Thyroid gland (tissue), 4 donors: ENCODE measurements around the gene PRSS33. TPM values are rescaled to one million over a fixed set of nuclear protein-coding genes. Genes with fewer than 3 reads are reported as not detected.

Source experiments
- DNase-seq, 2 donors: peaks; one replicate each; pipeline ENCODE4 v3.0.0-alpha.2; 2019
- H3K27ac ChIP-seq, 3 donors: fragments of 200-600 bp; sonication (generic); 1 replicate in 2 of 3; 2 replicates in 1 of 3; pipeline ENCODE4 v1.5.1; 2016 to 2019; ENCODE audit warnings: mild to moderate bottlenecking in 1 of 3, moderate library complexity in 1 of 3
- H3K27me3 ChIP-seq: fragments of 200-600 bp; sonication (generic); one replicate; pipeline ENCODE4 v1.5.1; 2019
- H3K36me3 ChIP-seq, 2 donors: fragments of 200-600 bp; sonication (generic); one replicate each; pipeline ENCODE4 v1.5.1; 2016 to 2019
- H3K4me1 ChIP-seq, 2 donors: fragments of 200-600 bp; sonication (generic); one replicate each; pipeline ENCODE4 v1.5.1; 2017 to 2019
- H3K4me3 ChIP-seq, 3 donors: fragments of 200-600 bp; sonication (generic); replicated peaks in 1 of 3; 1 replicate in 2 of 3; 2 replicates in 1 of 3; pipeline ENCODE4 v1.5.1; 2016; ENCODE audit warnings: mild to moderate bottlenecking in 1 of 3
- H3K9me3 ChIP-seq: fragments of 200-600 bp; sonication (generic); one replicate; pipeline ENCODE4 v1.5.1; 2017
- POLR2A ChIP-seq, 2 donors: fragments of 450-650 bp; IDR thresholded peaks; one replicate each; pipeline ENCODE4 v1.6.1; 2017; ENCODE audit warnings: antibody characterized with exemption in 2 of 2, mild to moderate bottlenecking in 2 of 2, moderate library complexity in 1 of 2
- WGBS, 2 donors: methylation state at CpG; one replicate each; pipeline ENCODE4 v1.1.5; 2017; 5-methylcytosine and 5-hydroxymethylcytosine counted together
- intact Hi-C: fragments of 100-400 bp; cut with DNase I; formaldehyde crosslinking; loops from one replicate; pipeline ENCODE4 v1.15.1; 2023
- total RNA-seq, 4 donors: library from RNA; depleted of rRNA; stranded (reverse); fragments of >200 nt; gene quantifications; one replicate each; pipeline ENCODE4 v1.2.3, GENCODE V29; 2016
- TF ChIP-seq, protein P1 (sequence below), 6 experiments: fragments of 200-600 bp in 3 of 6; fragments of 450-650 bp in 3 of 6; sonication (generic) in 3 of 6; IDR thresholded peaks; one replicate each; pipeline ENCODE4 v1.5.1; 2016 to 2019; ENCODE audit warnings: antibody characterized with exemption in 6 of 6, mild to moderate bottlenecking in 2 of 6, inconsistent platforms in 1 of 6, moderate library complexity in 1 of 6

PRSS33 gene
- total RNA-seq, 4 donors from 2014 or later = not detected

DNA sequence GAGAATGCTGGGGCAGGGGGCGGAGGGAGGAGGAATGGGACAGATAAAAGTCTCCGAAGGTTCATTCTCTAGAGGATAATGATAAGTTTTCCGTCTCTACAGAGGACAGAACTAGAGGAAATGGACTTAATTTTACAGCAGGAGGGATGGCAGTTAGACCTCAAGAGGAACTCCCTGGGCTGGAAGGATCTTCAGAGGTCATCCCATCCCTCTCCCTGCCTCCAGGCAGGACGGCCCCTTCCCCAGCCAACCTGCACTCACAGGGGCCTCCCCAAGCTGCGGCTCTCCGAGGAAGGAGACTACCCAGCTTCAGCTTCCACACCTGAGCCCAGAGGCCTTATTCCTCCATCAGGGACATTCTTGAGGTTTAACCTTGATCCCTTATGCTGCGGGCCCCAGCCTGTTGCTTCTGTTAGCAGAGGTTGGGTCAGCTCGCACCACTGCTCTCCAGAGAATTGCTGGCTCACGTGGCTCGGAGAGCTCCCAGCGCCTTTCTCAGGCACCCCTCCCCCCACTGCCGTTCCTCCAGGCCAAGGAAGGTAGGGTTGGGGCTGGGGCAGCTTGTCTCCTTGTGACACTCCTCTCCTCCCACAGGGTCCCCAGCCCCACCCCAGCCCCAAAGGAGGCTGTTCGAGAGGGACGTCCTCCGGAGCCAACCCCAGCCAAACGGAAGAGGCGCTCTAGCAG, 18.8 kb downstream of the PRSS33 start:
- Histone ChIP-seq H3K27ac (no peak overlapping the region), H3K4me1 (no peaks in the 10 kb centered on the region), H3K9me3 (no peaks in the 10 kb centered on the region), H3K27me3 (no peaks in the 10 kb centered on the region), H3K36me3 (peaks cover 87 to 90% of the 10 kb centered on the region in 2 donors), H3K4me3 (no peak overlapping the region)
- WGBS, 2 donors = 83 to 86% methylated on average over 17 of the region's 17 CpGs
- intact Hi-C loops = no loop called here
- DNase-seq = no peak
- no peak for TF ChIP-seq POLR2A (IDR thresholded peaks at IDR 0.05)
- TF ChIP-seq, protein P1, sequence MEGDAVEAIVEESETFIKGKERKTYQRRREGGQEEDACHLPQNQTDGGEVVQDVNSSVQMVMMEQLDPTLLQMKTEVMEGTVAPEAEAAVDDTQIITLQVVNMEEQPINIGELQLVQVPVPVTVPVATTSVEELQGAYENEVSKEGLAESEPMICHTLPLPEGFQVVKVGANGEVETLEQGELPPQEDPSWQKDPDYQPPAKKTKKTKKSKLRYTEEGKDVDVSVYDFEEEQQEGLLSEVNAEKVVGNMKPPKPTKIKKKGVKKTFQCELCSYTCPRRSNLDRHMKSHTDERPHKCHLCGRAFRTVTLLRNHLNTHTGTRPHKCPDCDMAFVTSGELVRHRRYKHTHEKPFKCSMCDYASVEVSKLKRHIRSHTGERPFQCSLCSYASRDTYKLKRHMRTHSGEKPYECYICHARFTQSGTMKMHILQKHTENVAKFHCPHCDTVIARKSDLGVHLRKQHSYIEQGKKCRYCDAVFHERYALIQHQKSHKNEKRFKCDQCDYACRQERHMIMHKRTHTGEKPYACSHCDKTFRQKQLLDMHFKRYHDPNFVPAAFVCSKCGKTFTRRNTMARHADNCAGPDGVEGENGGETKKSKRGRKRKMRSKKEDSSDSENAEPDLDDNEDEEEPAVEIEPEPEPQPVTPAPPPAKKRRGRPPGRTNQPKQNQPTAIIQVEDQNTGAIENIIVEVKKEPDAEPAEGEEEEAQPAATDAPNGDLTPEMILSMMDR (IDR thresholded peaks at IDR 0.05) = no peak

DNA sequence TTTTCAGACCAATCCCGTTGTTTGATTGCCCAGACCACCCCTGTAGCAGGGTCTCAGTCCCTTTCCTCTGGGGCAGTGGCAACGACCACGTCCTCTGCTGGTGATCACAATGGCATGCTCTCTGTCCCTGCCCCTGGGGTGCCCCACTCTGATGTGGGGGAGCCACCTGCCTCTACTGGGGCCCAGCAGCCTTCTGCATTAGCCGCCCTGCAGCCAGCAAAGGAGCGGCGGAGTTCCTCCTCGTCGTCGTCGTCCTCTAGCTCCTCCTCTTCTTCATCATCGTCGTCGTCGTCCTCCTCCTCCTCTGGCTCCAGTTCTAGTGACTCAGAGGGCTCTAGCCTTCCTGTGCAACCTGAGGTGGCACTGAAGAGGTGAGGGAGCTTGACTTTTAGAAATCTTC, 19.5 kb downstream of the PRSS33 start:
- H3K36me3 ChIP-seq = peaks cover 94% of the 10 kb centered on the region in 2 donors

DNA sequence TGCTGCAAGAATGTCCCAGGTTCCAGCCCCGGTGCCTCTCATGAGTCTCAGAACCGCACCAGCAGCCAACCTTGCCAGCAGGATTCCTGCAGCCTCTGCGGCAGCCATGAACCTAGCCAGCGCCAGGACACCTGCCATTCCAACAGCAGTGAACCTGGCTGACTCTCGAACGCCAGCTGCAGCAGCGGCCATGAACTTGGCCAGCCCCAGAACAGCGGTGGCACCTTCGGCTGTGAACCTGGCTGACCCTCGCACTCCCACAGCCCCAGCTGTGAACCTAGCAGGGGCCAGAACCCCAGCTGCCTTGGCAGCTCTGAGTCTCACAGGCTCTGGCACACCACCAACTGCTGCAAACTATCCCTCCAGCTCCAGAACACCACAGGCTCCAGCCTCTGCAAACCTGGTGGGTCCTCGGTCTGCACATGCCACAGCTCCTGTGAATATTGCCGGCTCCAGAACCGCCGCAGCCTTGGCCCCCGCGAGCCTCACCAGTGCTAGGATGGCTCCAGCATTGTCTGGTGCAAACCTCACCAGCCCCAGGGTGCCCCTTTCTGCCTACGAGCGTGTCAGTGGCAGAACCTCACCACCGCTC, 20.1 kb downstream of the PRSS33 start:
- no peak overlapping the region for H3K4me3 ChIP-seq
- intact Hi-C loops = no loop called here
- no peak overlapping the region for H3K27ac ChIP-seq
- no peaks in the 10 kb centered on the region for H3K9me3 ChIP-seq
- no peaks in the 10 kb centered on the region for H3K4me1 ChIP-seq
- H3K27me3 ChIP-seq = no peaks in the 10 kb centered on the region
- no peak for TF ChIP-seq POLR2A (IDR thresholded peaks at IDR 0.05)
- no peak for DNase-seq
- peaks cover 100% of the 10 kb centered on the region in 2 donors for H3K36me3 ChIP-seq
- 95% methylated on average over 10 to 17 of the region's 19 CpGs for WGBS, 2 donors

More for the DNA sequence above, 19.5 kb downstream of the PRSS33 start:
- WGBS, 2 donors = 70 to 79% methylated on average over 14 of the region's 14 CpGs
- H3K4me3 ChIP-seq = no peak overlapping the region
- no peaks in the 10 kb centered on the region for H3K4me1 ChIP-seq
- no peak for DNase-seq
- no peaks in the 10 kb centered on the region for H3K27me3 ChIP-seq
- H3K9me3 ChIP-seq = no peaks in the 10 kb centered on the region
- intact Hi-C loops = no loop called here
- H3K27ac ChIP-seq = no peak overlapping the region
- TF ChIP-seq POLR2A (IDR thresholded peaks at IDR 0.05) = no peak
- TF ChIP-seq, protein P1 (IDR thresholded peaks at IDR 0.05) = no peak

DNA sequence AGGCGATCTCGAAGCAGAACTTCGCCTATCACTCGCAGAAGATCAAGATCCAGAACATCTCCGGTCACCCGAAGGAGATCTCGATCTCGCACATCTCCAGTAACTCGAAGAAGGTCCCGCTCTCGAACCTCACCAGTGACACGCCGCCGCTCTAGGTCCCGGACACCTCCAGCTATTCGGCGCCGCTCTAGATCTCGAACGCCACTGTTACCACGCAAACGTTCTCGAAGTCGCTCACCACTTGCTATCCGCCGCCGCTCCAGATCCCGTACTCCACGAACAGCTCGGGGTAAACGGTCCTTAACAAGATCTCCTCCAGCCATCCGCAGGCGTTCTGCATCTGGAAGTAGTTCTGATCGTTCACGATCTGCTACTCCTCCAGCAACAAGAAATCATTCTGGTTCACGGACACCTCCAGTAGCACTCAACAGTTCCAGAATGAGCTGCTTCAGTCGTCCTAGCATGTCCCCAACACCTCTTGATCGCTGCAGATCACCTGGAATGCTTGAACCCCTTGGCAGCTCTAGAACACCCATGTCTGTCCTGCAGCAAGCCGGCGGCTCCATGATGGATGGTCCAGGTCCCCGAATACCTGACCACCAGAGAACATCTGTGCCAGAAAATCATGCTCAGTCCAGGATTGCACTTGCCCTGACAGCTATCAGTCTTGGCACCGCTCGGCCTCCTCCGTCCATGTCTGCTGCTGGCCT, 20.8 kb downstream of the PRSS33 start:
- no peaks in the 10 kb centered on the region for H3K27me3 ChIP-seq
- no peak overlapping the region for H3K27ac ChIP-seq
- no peak for DNase-seq
- TF ChIP-seq, protein P1 (IDR thresholded peaks at IDR 0.05) = no peak
- no peak for TF ChIP-seq POLR2A (IDR thresholded peaks at IDR 0.05)
- intact Hi-C loops = no loop called here
- H3K4me3 ChIP-seq = no peak overlapping the region
- 97 to 98% methylated on average over 42 to 44 of the region's 44 CpGs for WGBS, 2 donors
- peaks cover 100% of the 10 kb centered on the region in 2 donors for H3K36me3 ChIP-seq
- H3K4me1 ChIP-seq = no peaks in the 10 kb centered on the region
- no peaks in the 10 kb centered on the region for H3K9me3 ChIP-seq

DNA sequence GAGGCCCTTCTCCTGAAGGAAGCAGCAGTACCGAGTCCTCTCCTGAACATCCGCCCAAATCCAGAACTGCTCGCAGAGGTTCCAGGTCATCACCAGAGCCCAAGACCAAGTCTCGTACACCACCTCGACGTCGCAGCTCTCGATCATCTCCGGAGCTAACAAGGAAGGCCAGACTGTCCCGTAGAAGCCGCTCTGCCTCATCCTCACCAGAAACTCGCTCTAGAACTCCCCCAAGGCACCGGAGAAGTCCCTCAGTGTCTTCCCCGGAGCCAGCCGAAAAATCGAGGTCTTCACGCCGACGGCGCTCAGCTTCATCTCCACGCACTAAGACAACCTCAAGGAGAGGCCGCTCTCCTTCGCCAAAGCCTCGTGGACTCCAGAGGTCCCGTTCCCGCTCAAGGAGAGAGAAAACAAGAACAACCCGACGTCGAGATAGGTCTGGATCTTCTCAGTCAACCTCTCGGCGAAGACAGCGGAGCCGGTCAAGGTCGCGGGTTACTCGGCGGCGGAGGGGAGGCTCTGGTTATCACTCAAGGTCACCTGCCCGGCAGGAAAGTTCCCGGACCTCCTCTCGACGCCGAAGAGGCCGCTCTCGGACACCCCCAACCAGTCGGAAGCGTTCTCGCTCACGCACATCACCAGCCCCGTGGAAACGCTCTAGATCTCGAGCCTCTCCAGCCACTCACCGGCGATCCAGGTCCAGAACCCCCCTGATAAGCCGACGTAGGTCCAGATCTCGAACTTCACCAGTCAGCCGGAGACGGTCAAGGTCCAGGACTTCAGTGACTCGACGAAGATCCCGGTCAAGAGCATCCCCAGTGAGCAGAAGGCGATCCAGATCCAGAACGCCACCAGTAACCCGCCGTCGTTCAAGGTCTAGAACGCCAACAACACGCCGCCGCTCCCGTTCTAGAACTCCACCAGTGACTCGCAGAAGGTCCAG, 21.6 kb downstream of the PRSS33 start:
- Histone ChIP-seq H3K4me3 (no peak overlapping the region), H3K27me3 (no peaks in the 10 kb centered on the region), H3K9me3 (no peaks in the 10 kb centered on the region), H3K4me1 (no peaks in the 10 kb centered on the region), H3K27ac (no peak overlapping the region), H3K36me3 (peaks cover 99 to 100% of the 10 kb centered on the region in 2 donors)
- TF ChIP-seq POLR2A (IDR thresholded peaks at IDR 0.05) = no peak
- TF ChIP-seq, protein P1 (IDR thresholded peaks at IDR 0.05) = no peak
- no peak for DNase-seq
- WGBS, 2 donors = 96 to 97% methylated on average over 70 to 73 of the region's 73 CpGs
- intact Hi-C loops = no loop called here
